ENCODE measurements around the gene CCDC88C. TPM values are rescaled to one million over a fixed set of nuclear protein-coding genes. Genes with fewer than 3 reads are reported as not detected.

CCDC88C gene
- polyA plus RNA-seq, 2 of the 4 experiments (the other 2 are of a cell fraction) = 2.9 to 3.7 TPM

- ChIA-PET POLR2A (no interaction called here), CTCF (interaction anchor here (0.5 to 3.7 kb wide), 4 partner anchors 10 to 736 kb away, joined by 3 to 26 read pairs (median 4); no protein-coding TSS in a partner anchor)
- WGBS (ENCODE audit: missing lambda C conversion rate) = 86% methylated on average over 14 of the region's 16 CpGs
- H3K4me3 ChIP-seq = no peak overlapping the region
- no peak for DNase-seq (ENCODE audit: low read depth in 1 of 2, low spot score in 1 of 2)
- no peak overlapping the region for H3K4me2 ChIP-seq
- no peak for ATAC-seq
- no peaks in the 10 kb centered on the region for H3K9me3 ChIP-seq
- TF ChIP-seq ZSCAN20 (CRISPR knock-in tag; IDR thresholded peaks at IDR 0.05) (no peak), MAZ (IDR thresholded peaks at IDR 0.05; ENCODE audit: borderline replicate concordance, low read depth, low read length) (no peak), RAD21 (conservative IDR thresholded peaks at IDR 0.05 in 1 of 2, IDR thresholded peaks at IDR 0.05 in 1 of 2) (no peak), CHD2 (IDR thresholded peaks at IDR 0.05; ENCODE audit: low read length, partially characterized antibody) (no peak), NPAS2 (CRISPR knock-in tag; IDR thresholded peaks at IDR 0.05; ENCODE audit: borderline replicate concordance) (no peak), KDM1A (IDR thresholded peaks at IDR 0.05; ENCODE audit: low read depth) (peak; percentile 57; the same call in 1 of the 2 replicates), SMC3 (IDR thresholded peaks at IDR 0.05) (no peak), MAX (IDR thresholded peaks at IDR 0.05) (no peak), ZFP36 (IDR thresholded peaks at IDR 0.05; ENCODE audit: borderline replicate concordance, partially characterized antibody) (peak; percentile 5), JUNB (IDR thresholded peaks at IDR 0.05) (no peak)
- TF ChIP-seq, protein P1, sequence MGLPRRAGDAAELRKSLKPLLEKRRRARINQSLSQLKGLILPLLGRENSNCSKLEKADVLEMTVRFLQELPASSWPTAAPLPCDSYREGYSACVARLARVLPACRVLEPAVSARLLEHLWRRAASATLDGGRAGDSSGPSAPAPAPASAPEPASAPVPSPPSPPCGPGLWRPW (IDR thresholded peaks at IDR 0.05) = no peak
- no peak for FAIRE-seq
- H3K4me1 ChIP-seq = no peaks in the 10 kb centered on the region
- no peak overlapping the region for H3K27ac ChIP-seq
Measured at GRCh38 chr14:91297081-91297711, 120.4 kb downstream of the CCDC88C start.

- WGBS (ENCODE audit: missing lambda C conversion rate) = 92% methylated on average over 22 of the region's 23 CpGs
- ChIA-PET POLR2A (no interaction called here), CTCF (interaction anchor here (0.7 to 3.7 kb wide), 3 partner anchors 9 to 84 kb away, joined by 3 to 26 read pairs (median 4); no protein-coding TSS in a partner anchor)
- H3K9me3 ChIP-seq = no peaks in the 10 kb centered on the region
- H3K4me3 ChIP-seq = no peak overlapping the region
- no peaks in the 10 kb centered on the region for H3K4me1 ChIP-seq
- no peak for DNase-seq (ENCODE audit: low read depth in 1 of 2, low spot score in 1 of 2)
- FAIRE-seq = no peak
- no peak overlapping the region for H3K4me2 ChIP-seq
- TF ChIP-seq EHF (CRISPR knock-in tag; IDR thresholded peaks at IDR 0.05) = no peak
- no peak for TF ChIP-seq HEYL (CRISPR knock-in tag; IDR thresholded peaks at IDR 0.05)
- no peak for TF ChIP-seq FOSB (CRISPR knock-in tag; IDR thresholded peaks at IDR 0.05)
- TF ChIP-seq CBX8 (IDR thresholded peaks at IDR 0.05) = no peak
- TF ChIP-seq EHMT2 (IDR thresholded peaks at IDR 0.05; ENCODE audit: low read depth) = no peak
- no peak for TF ChIP-seq RCOR1 (IDR thresholded peaks at IDR 0.05; ENCODE audit: low read depth, low read length)
- no peak for TF ChIP-seq MAFK (IDR thresholded peaks at IDR 0.05; ENCODE audit: partially characterized antibody)
- TF ChIP-seq NR3C1 (IDR thresholded peaks at IDR 0.05) = no peak
- no peak for TF ChIP-seq NPAS2 (CRISPR knock-in tag; IDR thresholded peaks at IDR 0.05; ENCODE audit: borderline replicate concordance)
- TF ChIP-seq HOXB13 (CRISPR knock-in tag; IDR thresholded peaks at IDR 0.05; ENCODE audit: low read depth) = no peak
- no peak overlapping the region for H3K27ac ChIP-seq
- no peak for ATAC-seq
Measured at GRCh38 chr14:91295851-91296796, 121.5 kb downstream of the CCDC88C start.

DNA sequence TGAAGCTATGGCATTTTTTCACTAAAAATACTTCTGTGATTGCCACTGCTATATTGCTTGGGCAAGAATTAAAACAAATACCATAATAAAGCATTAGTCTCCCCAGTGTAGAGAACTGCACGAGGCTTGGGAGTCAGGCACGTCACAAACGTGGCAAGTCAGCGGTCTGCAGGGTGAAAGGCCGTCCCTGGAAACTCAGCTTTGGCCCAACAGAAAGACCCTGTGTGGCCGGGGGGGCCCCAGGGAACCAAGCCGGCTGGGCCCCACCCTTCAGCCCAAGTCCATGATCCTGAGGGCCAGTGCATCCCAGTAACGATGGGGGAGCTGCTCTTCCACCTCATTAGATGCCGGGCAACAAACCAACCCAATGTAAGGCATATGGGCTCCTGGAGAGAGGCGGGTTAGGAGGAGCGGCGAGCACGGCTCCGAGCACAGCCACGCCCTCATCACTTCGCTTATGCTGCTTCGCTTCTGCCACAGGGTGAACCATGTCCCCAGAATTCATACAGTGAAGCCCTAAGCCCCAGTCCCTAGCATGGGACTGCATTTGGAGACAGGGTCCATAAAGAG is 122.3 kb downstream of the CCDC88C start:
- Histone ChIP-seq H3K27ac (no peak overlapping the region), H3K4me1 (no peaks in the 10 kb centered on the region), H3K4me3 (no peak overlapping the region), H3K4me2 (no peak overlapping the region), H3K9me3 (no peaks in the 10 kb centered on the region)
- ATAC-seq (no peak), FAIRE-seq (no peak), DNase-seq (ENCODE audit: low read depth in 1 of 2, low spot score in 1 of 2) (no peak)
- 87% methylated on average over 17 of the region's 17 CpGs for WGBS (ENCODE audit: missing lambda C conversion rate)
- ChIA-PET POLR2A (no interaction called here), CTCF (interaction anchor here (0.7 to 3.7 kb wide), 5 partner anchors 9 to 119 kb away, joined by 3 to 26 read pairs (median 3); no protein-coding TSS in a partner anchor)
- TF ChIP-seq HOXB5 (CRISPR knock-in tag; IDR thresholded peaks at IDR 0.05) = no peak
- no peak for TF ChIP-seq EHMT2 (IDR thresholded peaks at IDR 0.05; ENCODE audit: low read depth)
- TF ChIP-seq BCL3 (IDR thresholded peaks at IDR 0.05) = no peak
- TF ChIP-seq TFCP2L1 (CRISPR knock-in tag; IDR thresholded peaks at IDR 0.05) = no peak
- TF ChIP-seq, protein P2, sequence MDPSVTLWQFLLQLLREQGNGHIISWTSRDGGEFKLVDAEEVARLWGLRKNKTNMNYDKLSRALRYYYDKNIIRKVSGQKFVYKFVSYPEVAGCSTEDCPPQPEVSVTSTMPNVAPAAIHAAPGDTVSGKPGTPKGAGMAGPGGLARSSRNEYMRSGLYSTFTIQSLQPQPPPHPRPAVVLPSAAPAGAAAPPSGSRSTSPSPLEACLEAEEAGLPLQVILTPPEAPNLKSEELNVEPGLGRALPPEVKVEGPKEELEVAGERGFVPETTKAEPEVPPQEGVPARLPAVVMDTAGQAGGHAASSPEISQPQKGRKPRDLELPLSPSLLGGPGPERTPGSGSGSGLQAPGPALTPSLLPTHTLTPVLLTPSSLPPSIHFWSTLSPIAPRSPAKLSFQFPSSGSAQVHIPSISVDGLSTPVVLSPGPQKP (IDR thresholded peaks at IDR 0.05; ENCODE audit: low read depth, low read length) = no peak
- TF ChIP-seq CHD2 (IDR thresholded peaks at IDR 0.05; ENCODE audit: low read length, partially characterized antibody) = no peak
- TF ChIP-seq, protein P3, sequence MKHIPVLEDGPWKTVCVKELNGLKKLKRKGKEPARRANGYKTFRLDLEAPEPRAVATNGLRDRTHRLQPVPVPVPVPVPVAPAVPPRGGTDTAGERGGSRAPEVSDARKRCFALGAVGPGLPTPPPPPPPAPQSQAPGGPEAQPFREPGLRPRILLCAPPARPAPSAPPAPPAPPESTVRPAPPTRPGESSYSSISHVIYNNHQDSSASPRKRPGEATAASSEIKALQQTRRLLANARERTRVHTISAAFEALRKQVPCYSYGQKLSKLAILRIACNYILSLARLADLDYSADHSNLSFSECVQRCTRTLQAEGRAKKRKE (CRISPR knock-in tag; IDR thresholded peaks at IDR 0.05; ENCODE audit: low read depth) = no peak
- TF ChIP-seq RCOR1 (IDR thresholded peaks at IDR 0.05; ENCODE audit: low read depth, low read length) = no peak
- TF ChIP-seq POLR2AphosphoS2 (conservative IDR thresholded peaks at IDR 0.05; ENCODE audit: low read length) = no peak
- TF ChIP-seq RAD21 (conservative IDR thresholded peaks at IDR 0.05 in 1 of 2, IDR thresholded peaks at IDR 0.05 in 1 of 2) = no peak

Measured in A549 (cell line).